Measurements from ENCODE around the gene PFKFB3. TPM values are rescaled to one million over a fixed set of nuclear protein-coding genes. Genes with fewer than 3 reads are reported as not detected.
"Not testable (repeated sequence)": the region's sequence is repeated elsewhere in the genome, so short reads cannot be mapped to it uniquely, and the experiment has no call there.

Gene PFKFB3
- total RNA-seq, 1 donor from 2014 or later: 14.1 TPM

GRCh38 chr10:6282454-6282958 lies 79.8 kb downstream of the PFKFB3 start:
- H3K27ac ChIP-seq (replicated peaks): no peak overlapping the region
- no peak overlapping the region for H3K4me3 ChIP-seq
- no peak for TF ChIP-seq CTCF (IDR thresholded peaks at IDR 0.05; ENCODE audit: borderline replicate concordance)
- DNase-seq: no peak
- H3K4me1 ChIP-seq: no peaks in the 10 kb centered on the region
- no peaks in the 10 kb centered on the region for H3K27me3 ChIP-seq (ENCODE audit: low read depth)
- intact Hi-C loops (cut with micrococcal nuclease): no loop called here
- H3K36me3 ChIP-seq: no peaks in the 10 kb centered on the region
- H3K9me3 ChIP-seq (replicated peaks): no peaks in the 10 kb centered on the region

- Histone ChIP-seq H3K27me3 (ENCODE audit: low read depth) (no peaks in the 10 kb centered on the region), H3K27ac (replicated peaks) (no peak overlapping the region), H3K9me3 (replicated peaks) (no peaks in the 10 kb centered on the region), H3K4me1 (no peaks in the 10 kb centered on the region), H3K36me3 (no peaks in the 10 kb centered on the region), H3K4me3 (no peak overlapping the region)
- DNase-seq: no peak
- no peak for TF ChIP-seq CTCF (IDR thresholded peaks at IDR 0.05; ENCODE audit: borderline replicate concordance)
- intact Hi-C loops (cut with micrococcal nuclease): no loop called here
Observed at GRCh38 chr10:6283655-6284054, 80.9 kb downstream of the PFKFB3 start.

GRCh38 chr10:6290621-6291020 lies 87.9 kb downstream of the PFKFB3 start:
- DNase-seq; H3K27me3 ChIP-seq (ENCODE audit: low read depth); H3K27ac ChIP-seq (replicated peaks); H3K36me3 ChIP-seq; intact Hi-C loops (cut with micrococcal nuclease); H3K4me1 ChIP-seq; H3K4me3 ChIP-seq; H3K9me3 ChIP-seq (replicated peaks): not testable (repeated sequence)

GRCh38 chr10:6292741-6293151 lies 90.0 kb downstream of the PFKFB3 start:
- DNase-seq: no peak
- intact Hi-C loops (cut with micrococcal nuclease): no loop called here
- no peak overlapping the region for H3K27ac ChIP-seq (replicated peaks)
- H3K27me3 ChIP-seq (ENCODE audit: low read depth): no peaks in the 10 kb centered on the region
- H3K9me3 ChIP-seq (replicated peaks): no peaks in the 10 kb centered on the region
- H3K4me1 ChIP-seq: peaks cover 11% of the 10 kb centered on the region
- H3K4me3 ChIP-seq: no peak overlapping the region
- no peak for TF ChIP-seq CTCF (IDR thresholded peaks at IDR 0.05; ENCODE audit: borderline replicate concordance)
- no peaks in the 10 kb centered on the region for H3K36me3 ChIP-seq

GRCh38 chr10:6296425-6296824 lies 93.7 kb downstream of the PFKFB3 start:
- DNase-seq; intact Hi-C loops (cut with micrococcal nuclease); H3K4me3 ChIP-seq; H3K27ac ChIP-seq (replicated peaks); H3K9me3 ChIP-seq (replicated peaks); H3K36me3 ChIP-seq; H3K27me3 ChIP-seq (ENCODE audit: low read depth): not testable (repeated sequence)
- peaks cover 11% of the 10 kb centered on the region for H3K4me1 ChIP-seq

- Histone ChIP-seq H3K4me1 (peaks cover 11% of the 10 kb centered on the region), H3K4me3 (no peak overlapping the region), H3K36me3 (no peaks in the 10 kb centered on the region), H3K27me3 (ENCODE audit: low read depth) (no peaks in the 10 kb centered on the region), H3K9me3 (replicated peaks) (no peaks in the 10 kb centered on the region), H3K27ac (replicated peaks) (no peak overlapping the region)
- no peak for TF ChIP-seq CTCF (IDR thresholded peaks at IDR 0.05; ENCODE audit: borderline replicate concordance)
- DNase-seq: no peak
- intact Hi-C loops (cut with micrococcal nuclease): no loop called here
Observed at GRCh38 chr10:6296828-6297251, 94.1 kb downstream of the PFKFB3 start.

GRCh38 chr10:6297522-6297921 lies 94.8 kb downstream of the PFKFB3 start:
- DNase-seq: no peak
- intact Hi-C loops (cut with micrococcal nuclease): no loop called here
- Histone ChIP-seq H3K27me3 (ENCODE audit: low read depth) (no peaks in the 10 kb centered on the region), H3K36me3 (no peaks in the 10 kb centered on the region), H3K4me3 (no peak overlapping the region), H3K4me1 (peaks cover 11% of the 10 kb centered on the region), H3K9me3 (replicated peaks) (no peaks in the 10 kb centered on the region), H3K27ac (replicated peaks) (no peak overlapping the region)
- no peak for TF ChIP-seq CTCF (IDR thresholded peaks at IDR 0.05; ENCODE audit: borderline replicate concordance)

All from left ventricle myocardium inferior (tissue), 1 donor.